Measurements from ENCODE around the gene KCNMA1.
A peak's percentile ranks its signal among the peaks of the same experiment; 100 is the strongest.

KCNMA1 gene

DNA sequence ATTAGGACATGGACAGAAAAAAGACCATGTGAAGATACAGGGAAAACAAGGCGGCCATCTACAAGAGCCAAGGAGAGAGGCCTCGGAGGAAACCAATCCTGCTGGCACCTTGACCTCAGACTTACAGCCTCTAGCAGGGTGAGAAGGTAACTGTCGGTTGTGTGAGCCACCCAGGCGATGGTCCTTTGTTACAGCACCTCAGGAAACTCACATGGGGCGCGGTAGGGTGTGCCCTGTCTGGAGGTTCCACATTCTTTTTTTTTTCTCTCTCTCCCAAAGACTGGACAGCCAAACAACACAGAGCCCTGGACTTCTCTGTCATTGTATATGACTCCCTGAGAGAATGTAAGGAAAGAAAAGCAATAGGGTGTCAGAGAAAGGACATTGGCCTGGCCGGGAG is 163.2 kb downstream of the KCNMA1 start:
- DNase-seq = no peak

DNA sequence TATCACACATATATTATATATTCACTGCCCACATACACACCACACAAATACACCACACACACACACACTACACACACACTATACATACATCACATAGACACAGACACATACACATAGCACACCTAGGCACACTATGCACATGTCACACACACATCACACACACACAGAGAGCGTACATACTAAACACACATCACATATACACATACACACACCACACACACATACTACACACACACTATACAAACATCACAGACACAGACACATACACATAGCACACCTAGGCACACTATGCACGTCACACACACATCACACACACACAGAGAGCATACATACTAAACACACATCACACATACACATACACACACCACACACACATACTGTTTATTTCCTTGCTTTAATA is 165.5 kb downstream of the KCNMA1 start:
- DNase-seq = no peak

DNA sequence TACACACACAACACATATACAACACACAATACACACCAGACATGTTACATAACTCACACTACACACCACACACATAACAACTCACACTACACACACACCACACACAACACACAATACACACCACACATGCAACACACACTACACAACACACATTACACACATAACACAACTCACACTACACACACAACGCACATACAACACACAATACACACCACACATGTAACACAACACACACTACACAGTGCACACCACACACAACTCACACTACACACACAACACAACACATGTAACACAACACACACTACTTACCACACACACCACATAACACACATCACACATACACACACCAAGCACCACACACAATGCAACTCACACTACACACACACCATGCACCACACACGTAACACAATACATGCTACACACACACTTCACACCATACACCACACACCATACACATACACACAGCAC is 166.5 kb downstream of the KCNMA1 start:
- DNase-seq = no peak

DNA sequence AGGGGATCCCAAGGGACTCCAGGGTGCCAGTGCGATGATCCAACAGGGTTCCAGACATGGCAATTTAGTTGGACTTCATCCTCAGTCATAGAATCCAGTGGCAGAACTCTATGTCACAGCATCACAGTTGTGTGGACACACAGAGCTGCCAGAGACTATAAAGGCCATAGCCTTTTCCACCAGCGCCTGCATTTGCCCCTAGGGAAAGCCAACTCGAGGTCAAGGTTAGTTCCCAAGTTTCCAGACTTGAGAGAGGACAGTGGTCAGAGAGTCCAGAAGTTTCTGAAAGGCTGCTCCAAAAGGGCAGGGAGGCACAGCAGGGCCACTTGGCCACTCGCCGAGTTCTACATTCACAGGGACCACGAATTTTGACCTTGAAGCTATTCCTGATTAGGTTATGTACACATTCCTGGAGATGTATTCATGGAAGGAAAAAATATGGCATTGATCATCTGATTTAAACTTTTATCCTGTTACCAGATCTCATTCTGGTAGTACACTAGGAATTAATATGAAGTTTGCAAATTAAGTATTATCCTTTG is 170.1 kb downstream of the KCNMA1 start:
- DNase-seq = no peak

DNA sequence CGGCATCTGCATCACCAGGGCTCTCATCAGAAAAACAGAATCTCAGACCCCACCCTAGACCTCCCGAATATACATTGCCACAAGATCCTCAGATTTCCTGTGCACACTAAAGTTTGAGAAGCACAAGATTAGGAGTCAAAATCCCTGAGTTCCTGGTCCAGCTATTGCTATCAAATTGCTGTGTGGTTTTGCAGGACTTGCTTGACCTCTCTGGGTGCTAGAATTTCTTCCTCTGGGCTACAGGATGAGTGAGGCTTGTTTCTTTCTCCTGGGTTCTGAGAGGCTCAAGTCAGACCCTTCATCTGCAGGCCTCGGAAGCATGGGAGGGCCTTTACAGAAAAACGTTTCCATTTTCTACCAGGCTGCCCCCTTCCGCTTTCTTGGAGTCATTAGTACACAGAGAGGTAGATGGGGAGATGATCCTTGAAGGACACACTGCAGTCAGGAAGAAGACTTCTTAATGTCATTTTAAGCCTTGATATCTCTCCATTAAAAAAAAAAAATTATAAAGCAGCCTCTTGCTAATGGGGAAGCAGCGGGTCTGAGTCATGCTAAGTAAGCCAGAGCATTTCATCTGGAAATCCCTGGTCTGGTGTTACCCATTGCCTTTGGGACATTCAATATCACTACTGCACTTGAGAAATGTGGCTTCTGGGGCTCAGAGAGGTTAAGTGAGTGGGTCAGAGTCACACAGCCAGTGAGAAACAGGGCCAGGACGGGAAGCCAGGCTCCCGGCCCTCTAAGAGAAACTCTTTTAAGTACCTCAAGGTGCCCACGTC is 173.5 kb downstream of the KCNMA1 start:
- DNase-seq = no peak

DNA sequence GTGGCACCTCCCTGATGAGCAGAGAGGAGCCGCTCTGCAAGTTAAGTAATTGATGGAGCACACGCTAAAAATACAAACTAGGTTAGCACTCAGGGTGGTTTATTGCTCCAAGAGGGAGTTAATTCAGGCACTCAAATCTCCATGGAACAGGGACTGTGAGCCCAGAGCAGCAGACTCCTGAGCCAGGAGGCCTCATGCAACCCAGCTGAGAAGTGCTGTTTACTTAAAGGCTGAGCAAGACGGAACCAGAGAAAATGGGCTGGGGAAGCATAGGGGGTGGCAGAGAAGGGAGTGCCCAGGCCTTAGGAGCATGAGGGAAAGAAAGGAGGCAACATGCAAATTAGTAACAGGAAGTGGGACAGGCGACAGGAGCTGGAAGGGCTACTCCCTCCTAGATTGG is 174.1 kb downstream of the KCNMA1 start:
- no peak for DNase-seq

DNA sequence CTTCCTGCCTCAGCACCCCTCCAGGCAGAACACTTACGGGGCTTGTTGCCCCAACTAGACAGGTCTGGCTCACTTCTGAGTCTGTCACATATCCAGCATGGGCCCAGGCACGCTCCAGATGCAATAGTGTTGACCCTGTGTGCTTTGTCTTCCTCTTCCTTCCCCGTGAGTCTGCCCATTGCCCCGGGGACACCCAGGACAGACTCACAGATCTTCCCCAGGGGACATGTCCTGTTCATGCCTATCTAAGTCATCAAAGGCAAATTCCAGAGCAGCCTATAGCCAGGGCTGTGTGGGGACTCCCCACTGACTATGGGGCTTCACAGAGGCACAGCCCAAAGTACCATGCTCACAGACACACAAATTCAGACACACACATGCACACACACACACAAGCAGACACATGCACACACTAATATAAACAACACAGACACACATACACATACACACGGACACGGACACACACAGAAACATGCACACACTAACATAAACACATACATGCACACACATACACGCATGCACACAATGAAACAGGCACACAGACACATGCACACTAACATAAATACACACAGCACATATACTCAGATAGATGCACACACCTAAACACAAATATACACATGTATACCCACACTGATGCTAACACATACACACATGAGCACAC is 175.8 kb downstream of the KCNMA1 start:
- DNase-seq = no peak

DNA sequence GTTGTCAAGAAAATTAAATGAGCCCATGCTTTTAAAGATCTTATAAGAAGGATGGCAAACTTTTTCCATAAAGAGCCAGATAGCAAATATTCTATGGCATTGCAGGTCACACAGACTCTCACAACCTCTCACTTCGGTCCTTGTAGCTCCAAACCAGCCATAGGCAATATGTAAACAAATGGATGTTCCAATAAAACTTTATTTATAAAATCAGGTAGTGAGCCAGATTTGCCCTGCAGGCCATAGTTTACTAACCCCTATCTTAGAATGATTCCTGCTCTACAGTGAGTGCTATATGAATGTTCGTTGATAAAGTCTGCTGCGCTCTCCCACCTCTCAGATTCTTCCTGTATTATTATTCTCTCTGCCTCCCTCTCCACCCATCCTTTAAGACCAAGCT is 177.7 kb downstream of the KCNMA1 start:
- DNase-seq = no peak

DNA sequence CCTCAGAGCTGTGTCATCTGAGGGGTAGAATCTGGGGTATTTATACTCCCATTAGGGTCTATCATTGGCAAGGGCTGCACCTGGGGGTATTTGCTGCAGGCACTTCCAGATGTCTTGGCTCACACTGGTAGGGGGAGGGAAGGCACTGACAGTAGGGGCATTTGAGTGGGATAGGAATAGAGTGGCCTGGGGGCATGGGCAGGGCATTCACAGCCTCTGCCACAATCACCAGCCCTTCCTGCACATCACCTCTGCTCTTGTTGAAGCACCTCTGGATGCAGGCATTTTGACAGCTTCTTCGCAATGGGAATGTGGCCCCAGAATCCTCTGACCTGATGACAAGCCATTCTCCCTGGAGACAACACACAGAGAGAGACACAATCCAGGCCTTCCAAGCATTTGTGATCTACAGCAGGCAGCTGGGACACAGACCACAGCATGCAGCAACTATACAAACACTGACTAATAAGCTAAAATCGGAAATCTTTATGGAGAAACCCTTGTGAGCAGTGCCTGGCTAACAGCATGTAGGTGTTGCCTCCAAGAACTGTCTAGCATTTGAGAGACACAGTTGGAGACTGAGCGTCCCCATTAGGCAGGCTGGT is 178.5 kb downstream of the KCNMA1 start:
- DNase-seq = no peak

DNA sequence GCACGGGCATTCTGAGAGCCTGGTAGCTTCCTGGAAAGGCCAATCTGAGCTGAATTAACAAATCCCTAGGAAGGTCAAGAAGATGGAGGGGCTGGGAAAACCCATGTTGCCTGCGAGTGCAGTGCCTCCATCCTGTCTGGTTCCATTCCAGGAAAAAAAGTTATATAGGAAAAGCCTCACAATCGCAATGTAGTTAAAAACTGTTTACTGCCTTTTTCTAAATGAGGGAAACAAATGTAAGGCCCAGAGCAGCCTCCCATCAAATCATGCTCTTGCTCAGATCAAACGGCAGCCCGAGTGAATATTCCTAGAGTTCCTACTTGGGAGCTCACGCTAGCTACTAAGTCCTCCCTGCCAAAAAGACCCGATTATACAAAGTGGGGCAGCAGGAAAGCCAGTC is 179.9 kb downstream of the KCNMA1 start:
- DNase-seq = no peak

DNA sequence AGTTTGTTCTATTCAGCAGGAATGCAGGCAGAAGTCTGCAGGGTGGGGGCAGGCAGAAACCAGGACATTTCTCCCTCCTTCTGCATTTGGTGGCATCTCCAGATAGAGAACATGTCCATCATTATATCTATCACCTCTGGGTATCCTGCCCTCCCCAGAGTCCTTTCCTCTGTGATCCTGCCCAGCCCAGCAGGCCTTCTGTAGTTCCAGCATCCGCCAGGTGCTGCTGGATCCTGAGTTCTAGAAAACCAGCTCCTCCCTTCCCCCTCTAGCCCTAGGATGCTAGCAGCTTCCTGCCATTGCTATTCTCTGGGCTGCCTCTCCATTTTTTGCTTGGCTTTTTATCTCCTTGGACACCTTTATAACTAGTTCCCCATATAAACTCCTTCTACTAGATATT is 180.3 kb downstream of the KCNMA1 start:
- no peak for DNase-seq

DNA sequence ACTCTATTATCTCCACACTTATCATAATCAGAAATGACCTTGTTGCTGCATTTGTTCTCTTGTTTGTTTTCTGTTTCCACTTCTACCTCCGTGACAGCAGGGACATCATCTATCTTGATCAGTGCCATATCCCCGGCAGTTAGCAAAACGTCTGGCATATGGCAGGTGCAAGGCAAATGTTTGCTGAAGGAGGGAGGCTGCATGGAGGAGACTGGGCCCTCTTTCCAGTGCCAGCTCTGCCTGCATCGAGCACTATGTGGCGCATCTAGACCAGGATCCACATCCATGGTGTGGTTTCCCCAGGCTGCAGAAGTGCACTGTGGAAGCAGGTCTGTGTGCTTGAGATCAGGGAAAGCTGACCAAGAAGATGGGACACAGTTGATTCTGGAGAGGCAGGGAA is 181.2 kb downstream of the KCNMA1 start:
- peak; percentile 80 for DNase-seq

DNA sequence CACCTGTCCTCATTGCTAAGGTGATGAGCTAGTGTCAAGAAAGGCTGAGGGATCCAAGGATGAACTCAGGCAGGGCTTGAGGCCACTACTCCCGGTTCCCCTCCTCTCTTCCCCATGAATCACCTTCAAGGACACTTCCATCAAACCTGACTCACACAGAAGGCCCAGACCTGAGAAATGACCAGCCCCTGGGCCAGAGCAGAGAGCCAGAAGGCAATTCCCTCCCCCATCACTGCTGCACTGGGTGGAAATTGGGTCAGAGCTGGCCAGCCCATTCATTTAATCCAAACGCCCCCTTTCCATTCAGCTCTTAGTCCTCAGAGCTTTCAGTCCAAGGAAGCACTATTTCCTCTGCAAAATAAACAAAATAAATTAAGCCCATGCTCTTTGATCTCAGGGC is 182.0 kb downstream of the KCNMA1 start:
- no peak for DNase-seq

DNA sequence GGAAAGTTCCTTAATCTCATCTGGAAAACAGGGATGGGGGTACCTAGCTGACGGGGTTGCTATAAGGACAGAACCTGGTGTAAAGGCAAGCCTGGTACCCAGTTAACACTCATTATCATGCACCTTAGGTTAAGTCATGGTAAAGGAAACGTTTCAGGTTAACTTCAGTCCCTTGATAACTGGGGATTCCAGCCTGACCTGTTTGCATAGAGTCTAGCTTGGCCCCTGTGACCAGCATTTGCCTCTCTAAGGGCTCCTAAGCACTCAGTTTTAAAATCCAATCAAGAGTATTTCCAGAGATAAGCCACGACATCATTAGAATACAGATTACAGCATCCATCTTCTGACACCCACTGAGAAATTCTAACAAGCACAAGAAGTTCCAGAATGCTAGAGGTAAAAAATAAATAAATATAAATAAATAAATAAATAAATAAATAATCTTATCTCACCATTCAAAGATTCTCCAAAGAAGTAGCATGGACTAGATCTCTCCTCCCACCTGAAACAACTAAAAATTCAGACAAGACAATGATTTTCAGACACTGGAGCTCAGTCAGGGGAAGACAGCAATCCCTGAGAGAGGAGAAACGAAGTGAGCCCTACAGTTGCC is 184.6 kb downstream of the KCNMA1 start:
- DNase-seq = no peak

DNA sequence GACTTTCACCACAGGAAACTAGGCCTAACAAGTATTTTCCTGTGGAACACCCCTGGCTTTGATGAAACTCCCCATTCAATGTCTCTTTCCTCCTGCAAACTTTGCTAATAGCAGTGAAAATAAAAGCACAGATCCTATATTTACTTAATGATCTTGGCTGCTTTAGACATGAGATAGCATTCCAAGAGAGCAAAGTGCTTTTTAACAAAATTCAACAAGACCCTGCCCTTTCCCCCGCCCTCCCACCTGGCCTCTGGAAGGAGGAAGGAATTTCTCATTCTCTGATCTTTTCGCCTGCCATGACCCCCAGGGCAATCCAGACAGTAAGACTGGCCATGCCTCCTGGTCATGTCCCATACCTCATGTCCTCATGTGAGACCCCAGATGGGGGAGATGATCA is 185.7 kb downstream of the KCNMA1 start:
- DNase-seq = no peak

DNA sequence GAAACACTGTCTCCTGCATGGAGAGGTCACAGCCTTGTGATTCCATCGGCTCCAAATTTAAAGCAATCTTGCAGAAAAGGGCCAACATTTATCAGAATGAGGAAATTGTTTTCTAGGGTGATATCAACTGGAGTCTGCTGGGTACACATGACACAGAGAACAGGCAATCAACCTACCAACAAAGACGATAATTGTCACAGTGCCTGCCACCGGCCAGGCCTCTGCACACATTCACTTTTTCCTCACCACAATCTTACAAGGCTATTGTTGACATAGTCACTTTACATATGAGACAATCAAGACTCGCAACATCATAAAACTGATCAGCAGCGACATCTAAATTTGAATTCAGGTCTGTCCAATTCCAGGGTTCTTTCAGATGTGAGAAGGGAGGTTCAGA is 189.4 kb downstream of the KCNMA1 start:
- no peak for DNase-seq

DNA sequence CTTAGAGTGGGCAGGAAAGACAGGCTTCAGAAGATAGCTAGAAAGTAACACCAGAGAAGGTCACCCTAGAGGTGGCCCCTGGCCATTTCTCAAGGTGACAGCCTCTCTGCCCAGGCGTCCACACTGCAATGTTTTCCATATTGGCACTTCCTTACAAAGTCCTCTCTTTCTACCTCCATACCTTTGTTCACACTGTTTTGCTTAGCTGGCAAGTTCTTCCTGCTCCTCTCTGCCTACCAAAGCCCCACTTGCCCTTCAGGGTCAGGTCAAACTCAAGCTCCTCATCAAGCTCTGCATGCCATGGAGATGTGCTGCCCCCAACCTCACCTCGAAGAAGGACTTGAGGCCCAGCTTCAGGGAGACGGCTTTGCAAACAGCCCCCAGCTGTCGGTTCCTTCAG is 190.9 kb downstream of the KCNMA1 start:
- no peak for DNase-seq

DNA sequence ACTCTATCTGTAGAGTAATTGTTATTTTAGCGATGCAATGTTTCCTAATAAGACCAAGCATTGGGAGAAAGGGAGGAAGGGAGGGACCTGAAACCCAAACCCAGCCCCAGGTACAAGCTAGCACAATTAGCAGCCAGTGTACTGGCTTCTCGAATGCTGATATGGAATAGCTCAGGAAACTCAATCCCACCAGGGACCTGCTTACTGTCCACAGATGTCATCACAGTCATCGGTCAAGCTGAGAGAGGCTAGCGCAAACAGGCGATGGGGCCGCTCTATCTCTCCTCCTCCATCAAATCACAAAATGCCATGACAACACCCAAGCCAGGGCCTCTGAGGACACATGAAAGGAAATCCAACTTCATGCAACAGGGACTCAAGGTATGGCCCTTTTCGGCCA is 192.1 kb downstream of the KCNMA1 start:
- DNase-seq = no peak

DNA sequence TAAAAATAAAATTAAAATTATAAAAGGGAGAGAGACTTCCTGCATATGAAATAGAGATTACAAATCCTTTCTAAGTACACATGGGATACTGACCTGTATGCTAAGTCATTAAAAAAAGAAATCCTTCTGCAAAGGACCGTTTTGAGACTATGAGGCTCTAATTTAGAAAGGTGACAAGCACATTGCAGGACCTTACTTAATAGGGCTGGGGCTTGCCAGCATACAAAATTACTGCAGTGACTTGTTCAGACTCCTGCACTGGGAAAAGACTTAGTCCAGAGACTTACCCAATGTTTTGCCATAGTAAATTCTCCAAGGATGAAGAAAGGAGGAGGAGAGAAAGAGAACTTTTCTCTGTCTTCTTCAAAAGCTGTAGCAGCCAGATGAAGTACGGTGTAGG is 193.6 kb downstream of the KCNMA1 start:
- no peak for DNase-seq

DNA sequence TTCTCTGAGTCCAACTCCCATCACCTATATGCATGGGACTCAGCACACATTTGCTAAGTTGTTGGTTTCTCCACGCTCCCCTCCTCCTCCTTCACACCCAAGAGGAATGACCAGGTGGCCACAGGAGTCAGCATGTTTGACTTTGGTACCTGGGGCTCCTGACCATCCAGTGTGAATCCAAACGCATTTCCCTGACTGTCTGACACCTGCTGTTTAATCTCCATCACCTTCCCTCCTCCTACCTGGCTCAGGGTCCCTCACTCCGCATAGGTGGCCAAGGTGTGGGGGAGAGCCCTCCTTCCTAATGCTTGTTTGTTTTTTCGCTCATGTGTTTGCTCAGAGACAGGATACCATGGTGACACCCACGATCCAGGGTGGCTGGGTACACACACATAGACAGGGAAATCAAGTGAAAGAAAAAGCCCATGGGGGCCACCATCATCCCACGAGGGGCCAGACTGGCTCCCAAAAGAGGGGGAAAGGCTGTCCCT is 194.9 kb downstream of the KCNMA1 start:
- DNase-seq = peak; percentile 18

DNA sequence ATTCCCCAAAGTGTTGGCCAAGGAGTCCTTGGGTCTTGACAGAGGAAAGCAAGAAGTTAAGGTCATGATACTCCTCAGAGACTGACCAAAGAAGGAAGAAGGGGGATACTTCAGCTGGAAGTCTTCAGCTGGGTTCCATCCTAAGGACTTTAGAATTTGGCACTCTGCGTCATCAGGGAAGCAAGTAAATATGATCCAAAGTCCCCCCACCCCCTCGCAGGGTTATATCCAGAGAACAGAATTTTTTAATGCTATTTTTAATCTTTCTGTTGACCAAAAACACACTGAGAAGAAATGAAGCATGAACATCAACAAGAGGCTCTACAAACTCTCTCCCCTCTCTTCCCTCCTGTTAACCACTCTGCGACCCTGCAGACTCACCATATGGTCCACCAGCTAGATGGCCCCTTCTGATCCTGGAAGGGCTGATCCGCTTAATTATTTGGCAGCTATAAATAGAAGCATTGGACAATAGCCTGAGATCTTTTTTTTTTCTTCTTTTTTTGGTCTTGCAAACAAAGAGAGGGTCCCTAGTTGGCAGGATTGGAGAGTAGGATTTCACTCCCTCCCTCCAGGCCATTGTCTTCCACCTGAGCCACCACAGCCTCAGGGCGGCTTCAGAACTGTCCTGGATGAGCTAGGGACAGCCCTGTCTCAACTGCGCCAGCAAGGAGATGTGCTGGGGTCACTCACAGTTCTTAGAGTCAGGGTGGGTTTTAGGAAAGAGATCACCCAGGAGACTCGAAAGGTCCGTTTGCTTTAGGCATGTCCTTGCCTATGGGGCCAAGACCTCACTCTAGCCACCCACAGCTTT is 196.0 kb downstream of the KCNMA1 start:
- peak; percentile 21 for DNase-seq

DNA sequence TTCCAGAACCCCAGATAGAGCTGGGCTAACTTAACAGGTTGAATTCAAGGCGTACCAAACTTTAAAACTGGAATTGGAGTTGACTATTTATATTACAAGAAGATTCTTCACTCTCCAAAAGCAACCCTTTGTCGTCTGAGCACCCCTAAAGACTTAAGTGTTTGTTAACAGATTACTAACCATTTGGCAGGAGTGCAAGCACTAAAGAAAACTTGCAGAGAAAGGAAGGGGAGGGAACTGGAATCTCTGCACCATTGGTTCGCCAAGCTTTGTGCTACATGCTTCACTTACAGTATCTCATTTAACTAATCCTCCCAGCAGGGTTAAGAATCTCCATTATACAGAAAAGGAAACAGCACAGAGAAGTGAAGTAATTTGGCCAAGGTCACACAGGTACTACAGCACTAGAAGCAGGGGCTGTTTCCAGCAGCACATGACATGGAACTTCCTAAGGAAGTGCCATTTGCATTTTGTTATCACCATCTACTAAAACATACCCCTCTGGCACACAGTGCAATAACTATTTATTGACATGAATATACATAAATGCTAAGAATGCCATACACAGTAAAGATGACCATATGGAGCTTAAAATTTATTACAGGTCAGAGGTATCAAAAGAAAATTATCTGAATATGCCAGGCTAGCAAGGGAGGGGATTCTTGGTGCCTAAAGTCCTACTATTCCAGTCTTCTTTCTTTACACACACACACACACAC is 201.2 kb downstream of the KCNMA1 start:
- DNase-seq = no peak

Data from NCI-H1092 treated with DMSO at 0.1 percent for 48 hours (cell line).